Astrocyte (in vitro differentiated cells and primary cell): ENCODE data around the gene FBXL13. TPM values are rescaled to one million over a fixed set of nuclear protein-coding genes. Genes with fewer than 3 reads are reported as not detected.
A peak's percentile ranks its signal among the peaks of the same experiment; 100 is the strongest.

Experiments used
- DNase-seq: peaks from one replicate; pipeline ENCODE4 v3.0.0-alpha.2; 2010; ENCODE audit warnings: low read depth
- FAIRE-seq: peaks from 2 replicates; lab custom pipeline; 2011; peaks lifted over from hg19 to GRCh38; lab: Jason Lieb, UNC
- H2AFZ ChIP-seq: 2 replicates; pipeline ENCODE4 v1.6.0; 2012; ENCODE audit warnings: low read depth, low read length, inconsistent platforms
- H3K27ac ChIP-seq: 2 replicates; pipeline ENCODE4 v1.5.1; 2011; ENCODE audit warnings: low read depth, low read length, inconsistent platforms
- H3K27me3 ChIP-seq: 2 replicates; pipeline ENCODE4 v1.6.0; 2011; ENCODE audit warnings: low read length, inconsistent platforms; ENCODE audit not compliant: insufficient read depth
- H3K36me3 ChIP-seq: 2 replicates; pipeline ENCODE4 v1.5.1; 2011; ENCODE audit warnings: low read length, inconsistent platforms; ENCODE audit not compliant: insufficient read depth
- H3K4me1 ChIP-seq: 2 replicates; pipeline ENCODE4 v1.5.1; 2011; ENCODE audit warnings: low read length, inconsistent platforms; ENCODE audit not compliant: insufficient read depth
- H3K4me2 ChIP-seq: 2 replicates; pipeline ENCODE4 v1.6.0; 2012; ENCODE audit warnings: low read length, inconsistent platforms
- H3K4me3 ChIP-seq: 2 replicates; pipeline ENCODE4 v1.5.1; 2011; ENCODE audit warnings: low read depth, mild to moderate bottlenecking, low read length, inconsistent platforms; ENCODE audit not compliant: insufficient read depth
- H3K79me2 ChIP-seq: 2 replicates; pipeline ENCODE4 v1.6.0; 2012; ENCODE audit warnings: mild to moderate bottlenecking, low read length, inconsistent platforms; ENCODE audit not compliant: insufficient read depth
- H3K9ac ChIP-seq: 2 replicates; pipeline ENCODE4 v1.6.0; 2012; ENCODE audit warnings: mild to moderate bottlenecking, low read length, inconsistent platforms
- H3K9me3 ChIP-seq: 2 replicates; pipeline ENCODE4 v1.5.1; 2012; ENCODE audit warnings: low read depth, mild to moderate bottlenecking, low read length, inconsistent platforms; ENCODE audit not compliant: insufficient read depth
- H4K20me1 ChIP-seq: 2 replicates; pipeline ENCODE4 v1.6.0; 2012; ENCODE audit warnings: low read length, inconsistent platforms; ENCODE audit not compliant: insufficient read depth
- H3K27ac Mint-ChIP-seq: one replicate; pipeline ENCODE4 v1.8.0; 2021; ENCODE audit warnings: mild to moderate bottlenecking, mixed read lengths; ENCODE audit not compliant: unreplicated experiment
- H3K27me3 Mint-ChIP-seq: one replicate; pipeline ENCODE4 v1.8.0; 2021; ENCODE audit warnings: low read depth, mixed read lengths; ENCODE audit not compliant: unreplicated experiment
- H3K36me3 Mint-ChIP-seq: one replicate; pipeline ENCODE4 v1.8.0; 2021; ENCODE audit warnings: low read depth, mixed read lengths; ENCODE audit not compliant: unreplicated experiment
- H3K4me1 Mint-ChIP-seq: one replicate; pipeline ENCODE4 v1.8.0; 2021; ENCODE audit warnings: low read depth, mixed read lengths; ENCODE audit not compliant: unreplicated experiment
- H3K4me3 Mint-ChIP-seq: one replicate; pipeline ENCODE4 v1.8.0; 2021; ENCODE audit warnings: mild to moderate bottlenecking, moderate library complexity, mixed read lengths; ENCODE audit not compliant: unreplicated experiment
- H3K9me3 Mint-ChIP-seq: one replicate; pipeline ENCODE4 v1.8.0; 2021; ENCODE audit warnings: mild to moderate bottlenecking, mixed read lengths; ENCODE audit not compliant: unreplicated experiment
- EZH2 ChIP-seq: IDR thresholded peaks from 2 replicates; pipeline ENCODE4 v1.6.1; 2012; ENCODE audit warnings: mild to moderate bottlenecking, low read length, inconsistent platforms; ENCODE audit not compliant: insufficient read depth
- total RNA-seq: library from RNA; stranded (reverse); gene quantifications from 2 replicates; pipeline ENCODE4 v1.2.1, GENCODE V29; 2021
- TF ChIP-seq, protein P1 (sequence below): IDR thresholded peaks from 2 replicates; pipeline ENCODE4 v1.5.1; 2011; ENCODE audit warnings: low read depth, mild to moderate bottlenecking, inconsistent platforms, low read length, moderate library complexity; ENCODE audit not compliant: insufficient read depth

FBXL13 gene
- total RNA-seq, 1 donor from 2014 or later = 1.2 TPM

DNA sequence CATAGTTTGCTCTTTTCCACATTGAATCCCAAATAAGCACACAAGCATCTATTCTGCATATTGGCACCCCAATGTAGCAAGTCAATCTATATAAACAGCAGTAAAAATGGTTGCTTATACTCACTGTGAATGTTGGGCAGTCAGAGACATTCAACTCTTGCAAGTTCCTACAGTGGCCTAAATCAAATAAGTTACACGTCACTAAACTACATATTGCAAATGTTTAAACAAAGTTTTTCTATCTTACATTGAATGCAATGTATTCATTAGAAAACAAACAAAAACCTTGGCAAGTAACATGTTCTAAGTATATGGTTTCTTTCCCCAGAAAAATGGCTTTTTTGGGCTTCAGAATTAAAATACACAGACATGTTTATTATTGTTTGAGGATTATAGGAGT, 142.8 kb downstream of the FBXL13 start:
- Histone ChIP-seq H3K36me3 (peaks cover 28% of the 10 kb centered on the region), H3K27me3 (no peaks in the 10 kb centered on the region), H3K27ac (no peak overlapping the region), H3K4me2 (no peak overlapping the region), H4K20me1 (peaks cover 17% of the 10 kb centered on the region), H3K9me3 (no peaks in the 10 kb centered on the region), H2AFZ (no peak overlapping the region), H3K79me2 (peaks cover 81% of the 10 kb centered on the region), H3K4me1 (peaks cover 25% of the 10 kb centered on the region), H3K4me3 (no peak overlapping the region), H3K9ac (no peak overlapping the region)
- Mint-ChIP-seq H3K36me3 (peaks cover 2% of the 10 kb centered on the region), H3K4me3 (no peak overlapping the region), H3K27me3 (no peaks in the 10 kb centered on the region), H3K27ac (no peak overlapping the region), H3K9me3 (no peaks in the 10 kb centered on the region), H3K4me1 (peaks cover 27% of the 10 kb centered on the region)
- DNase-seq = no peak
- FAIRE-seq = no peak
- TF ChIP-seq EZH2 = no peak
- TF ChIP-seq, protein P1, sequence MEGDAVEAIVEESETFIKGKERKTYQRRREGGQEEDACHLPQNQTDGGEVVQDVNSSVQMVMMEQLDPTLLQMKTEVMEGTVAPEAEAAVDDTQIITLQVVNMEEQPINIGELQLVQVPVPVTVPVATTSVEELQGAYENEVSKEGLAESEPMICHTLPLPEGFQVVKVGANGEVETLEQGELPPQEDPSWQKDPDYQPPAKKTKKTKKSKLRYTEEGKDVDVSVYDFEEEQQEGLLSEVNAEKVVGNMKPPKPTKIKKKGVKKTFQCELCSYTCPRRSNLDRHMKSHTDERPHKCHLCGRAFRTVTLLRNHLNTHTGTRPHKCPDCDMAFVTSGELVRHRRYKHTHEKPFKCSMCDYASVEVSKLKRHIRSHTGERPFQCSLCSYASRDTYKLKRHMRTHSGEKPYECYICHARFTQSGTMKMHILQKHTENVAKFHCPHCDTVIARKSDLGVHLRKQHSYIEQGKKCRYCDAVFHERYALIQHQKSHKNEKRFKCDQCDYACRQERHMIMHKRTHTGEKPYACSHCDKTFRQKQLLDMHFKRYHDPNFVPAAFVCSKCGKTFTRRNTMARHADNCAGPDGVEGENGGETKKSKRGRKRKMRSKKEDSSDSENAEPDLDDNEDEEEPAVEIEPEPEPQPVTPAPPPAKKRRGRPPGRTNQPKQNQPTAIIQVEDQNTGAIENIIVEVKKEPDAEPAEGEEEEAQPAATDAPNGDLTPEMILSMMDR = no peak

DNA sequence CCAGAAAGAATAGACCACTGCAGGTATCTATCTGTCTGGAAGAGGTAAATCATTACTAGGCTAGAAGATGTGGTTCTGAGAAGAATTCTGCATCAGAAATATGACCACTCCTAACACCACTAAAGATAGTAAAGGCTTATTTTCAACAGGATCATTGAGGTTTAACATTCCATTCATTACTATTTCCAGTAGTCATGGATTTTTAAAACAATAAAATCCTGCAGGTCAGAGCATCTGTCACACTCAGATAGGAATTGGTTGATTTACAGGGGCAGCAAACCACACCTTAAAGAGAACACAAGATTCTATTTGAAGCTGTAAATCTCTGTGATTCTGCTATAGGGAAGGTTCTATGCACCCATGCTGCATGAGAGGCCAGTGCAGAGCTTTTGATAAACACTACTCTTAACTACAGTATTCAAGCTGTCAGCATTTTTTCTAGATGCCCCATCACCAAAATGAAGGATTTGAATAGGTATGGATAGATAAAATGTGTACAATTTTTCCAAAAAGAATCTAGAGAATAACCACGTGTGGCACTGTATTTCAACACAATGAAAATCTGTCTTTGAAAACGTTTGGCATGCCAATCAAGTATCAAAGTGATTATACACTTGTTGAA, 147.2 kb downstream of the FBXL13 start:
- peaks cover 22% of the 10 kb centered on the region for H3K4me1 Mint-ChIP-seq
- H3K27ac Mint-ChIP-seq = peak overlapping the region; percentile 31
- H3K9me3 ChIP-seq = no peaks in the 10 kb centered on the region
- FAIRE-seq (peak; percentile 52), DNase-seq (peak; percentile 81)
- H3K79me2 ChIP-seq = peaks cover 77% of the 10 kb centered on the region
- no peak overlapping the region for H2AFZ ChIP-seq
- peak overlapping the region; percentile 38 for H3K27ac ChIP-seq
- H3K4me2 ChIP-seq = peak overlapping the region; percentile 52
- peaks cover 9% of the 10 kb centered on the region for H3K36me3 ChIP-seq
- H3K9me3 Mint-ChIP-seq = no peaks in the 10 kb centered on the region
- H3K27me3 ChIP-seq = no peaks in the 10 kb centered on the region
- peaks cover 17% of the 10 kb centered on the region for H4K20me1 ChIP-seq
- TF ChIP-seq, protein P1 = no peak
- no peak for TF ChIP-seq EZH2
- H3K4me3 Mint-ChIP-seq = no peak overlapping the region
- H3K9ac ChIP-seq = peak overlapping the region; percentile 8
- H3K4me3 ChIP-seq = no peak overlapping the region
- no peaks in the 10 kb centered on the region for H3K27me3 Mint-ChIP-seq
- H3K36me3 Mint-ChIP-seq = peaks cover 4% of the 10 kb centered on the region
- peaks cover 21% of the 10 kb centered on the region for H3K4me1 ChIP-seq

DNA sequence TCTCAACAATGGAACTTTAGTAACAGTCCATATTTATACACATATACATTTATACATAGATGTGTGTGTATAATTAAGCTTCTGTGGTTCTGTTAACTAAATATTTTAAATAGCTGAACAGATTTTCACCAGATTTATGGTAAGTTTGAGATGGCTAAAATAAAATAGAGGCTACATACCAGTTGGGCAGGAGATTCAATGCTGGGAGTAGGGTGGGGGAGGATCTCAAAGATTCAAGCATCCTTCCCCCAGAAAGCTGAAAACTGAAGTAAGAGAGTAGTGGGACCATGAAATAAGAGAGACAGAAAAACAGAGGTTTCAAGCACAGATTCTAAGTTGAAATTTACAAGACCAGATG, 147.8 kb downstream of the FBXL13 start:
- Histone ChIP-seq H2AFZ (no peak overlapping the region), H3K4me2 (peak overlapping the region; percentile 52)

More for the DNA sequence above, 147.8 kb downstream of the FBXL13 start:
- H3K9me3 Mint-ChIP-seq = no peaks in the 10 kb centered on the region
- no peak overlapping the region for H3K4me3 Mint-ChIP-seq
- peaks cover 4% of the 10 kb centered on the region for H3K36me3 Mint-ChIP-seq
- FAIRE-seq (no peak), DNase-seq (no peak)
- no peaks in the 10 kb centered on the region for H3K9me3 ChIP-seq
- no peak overlapping the region for H3K4me3 ChIP-seq
- peaks cover 17% of the 10 kb centered on the region for H4K20me1 ChIP-seq
- H3K9ac ChIP-seq = peak overlapping the region; percentile 8
- H3K27ac ChIP-seq = peak overlapping the region; percentile 38
- no peaks in the 10 kb centered on the region for H3K27me3 Mint-ChIP-seq
- no peaks in the 10 kb centered on the region for H3K27me3 ChIP-seq
- peaks cover 21% of the 10 kb centered on the region for H3K4me1 ChIP-seq
- H3K27ac Mint-ChIP-seq = peak overlapping the region; percentile 13
- H3K79me2 ChIP-seq = peaks cover 75% of the 10 kb centered on the region
- peaks cover 22% of the 10 kb centered on the region for H3K4me1 Mint-ChIP-seq
- TF ChIP-seq, protein P1 = no peak
- TF ChIP-seq EZH2 = no peak
- peaks cover 9% of the 10 kb centered on the region for H3K36me3 ChIP-seq
